Measurements from ENCODE around the gene TADA2A.

GRCh38 chr17:37521821-37522220 lies 115.1 kb downstream of the TADA2A start:
- no peak for TF ChIP-seq CTCF (conservative IDR thresholded peaks at IDR 0.05; ENCODE audit: low read length)
- TF ChIP-seq EZH2phosphoT487 (IDR thresholded peaks at IDR 0.05; ENCODE audit: borderline replicate concordance, low read depth, low read length): no peak
